Astrocyte of the cerebellum (primary cell): Measurements from ENCODE around the gene OBP2B.
"Not testable (repeated sequence)": the region's sequence is repeated elsewhere in the genome, so short reads cannot be mapped to it uniquely, and the experiment has no call there.

ENCODE experiments used
- DNase-seq: peaks from one replicate; pipeline ENCODE4 v3.0.0-alpha.2; 2011; ENCODE audit warnings: low read depth
- H3K4me3 ChIP-seq: 2 replicates; pipeline ENCODE4 v1.5.1; 2011; ENCODE audit warnings: mild to moderate bottlenecking, low read depth, low read length, moderate library complexity
- in situ Hi-C: cut with HindIII; loops from 2 replicates; pipeline ENCODE4 v1.10.0; 2017; ENCODE audit warnings: low sequenced_read_pairs
- TF ChIP-seq, protein P1 (sequence below): IDR thresholded peaks from 2 replicates; pipeline ENCODE4 v1.5.1; 2012; ENCODE audit warnings: low read length, low read depth, moderate library complexity, mild to moderate bottlenecking; ENCODE audit errors: missing control alignments

Gene OBP2B

GRCh38 chr9:133210609-133211008 is 1.6 kb upstream of the OBP2B start:
- TF ChIP-seq, protein P1, sequence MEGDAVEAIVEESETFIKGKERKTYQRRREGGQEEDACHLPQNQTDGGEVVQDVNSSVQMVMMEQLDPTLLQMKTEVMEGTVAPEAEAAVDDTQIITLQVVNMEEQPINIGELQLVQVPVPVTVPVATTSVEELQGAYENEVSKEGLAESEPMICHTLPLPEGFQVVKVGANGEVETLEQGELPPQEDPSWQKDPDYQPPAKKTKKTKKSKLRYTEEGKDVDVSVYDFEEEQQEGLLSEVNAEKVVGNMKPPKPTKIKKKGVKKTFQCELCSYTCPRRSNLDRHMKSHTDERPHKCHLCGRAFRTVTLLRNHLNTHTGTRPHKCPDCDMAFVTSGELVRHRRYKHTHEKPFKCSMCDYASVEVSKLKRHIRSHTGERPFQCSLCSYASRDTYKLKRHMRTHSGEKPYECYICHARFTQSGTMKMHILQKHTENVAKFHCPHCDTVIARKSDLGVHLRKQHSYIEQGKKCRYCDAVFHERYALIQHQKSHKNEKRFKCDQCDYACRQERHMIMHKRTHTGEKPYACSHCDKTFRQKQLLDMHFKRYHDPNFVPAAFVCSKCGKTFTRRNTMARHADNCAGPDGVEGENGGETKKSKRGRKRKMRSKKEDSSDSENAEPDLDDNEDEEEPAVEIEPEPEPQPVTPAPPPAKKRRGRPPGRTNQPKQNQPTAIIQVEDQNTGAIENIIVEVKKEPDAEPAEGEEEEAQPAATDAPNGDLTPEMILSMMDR: no peak
- no peak overlapping the region for H3K4me3 ChIP-seq
- in situ Hi-C loops: no loop called here
- DNase-seq: no peak

DNA sequence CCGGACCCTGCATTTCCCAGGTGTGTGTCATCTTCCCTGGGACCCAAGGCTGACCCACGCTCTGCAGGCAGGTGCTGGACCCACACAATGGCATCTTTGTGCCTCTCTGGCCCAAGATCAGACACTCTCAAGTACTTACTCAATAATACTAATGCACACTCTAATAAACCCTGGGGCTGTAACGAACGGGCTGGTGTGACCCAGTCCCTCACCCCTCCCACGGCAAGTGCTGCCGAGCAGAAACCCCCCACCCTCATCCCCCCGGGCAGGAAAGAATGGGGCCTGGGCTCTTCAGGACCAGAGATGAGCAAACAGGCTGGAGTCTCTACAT is 1.1 kb upstream of the OBP2B start:
- in situ Hi-C loops: no loop called here
- no peak for DNase-seq
- H3K4me3 ChIP-seq: no peak overlapping the region
- TF ChIP-seq, protein P1: no peak

GRCh38 chr9:133209327-133210201 is 514 bp upstream of the OBP2B start:
- DNase-seq, H3K4me3 ChIP-seq, in situ Hi-C loops: not testable (repeated sequence)

DNA sequence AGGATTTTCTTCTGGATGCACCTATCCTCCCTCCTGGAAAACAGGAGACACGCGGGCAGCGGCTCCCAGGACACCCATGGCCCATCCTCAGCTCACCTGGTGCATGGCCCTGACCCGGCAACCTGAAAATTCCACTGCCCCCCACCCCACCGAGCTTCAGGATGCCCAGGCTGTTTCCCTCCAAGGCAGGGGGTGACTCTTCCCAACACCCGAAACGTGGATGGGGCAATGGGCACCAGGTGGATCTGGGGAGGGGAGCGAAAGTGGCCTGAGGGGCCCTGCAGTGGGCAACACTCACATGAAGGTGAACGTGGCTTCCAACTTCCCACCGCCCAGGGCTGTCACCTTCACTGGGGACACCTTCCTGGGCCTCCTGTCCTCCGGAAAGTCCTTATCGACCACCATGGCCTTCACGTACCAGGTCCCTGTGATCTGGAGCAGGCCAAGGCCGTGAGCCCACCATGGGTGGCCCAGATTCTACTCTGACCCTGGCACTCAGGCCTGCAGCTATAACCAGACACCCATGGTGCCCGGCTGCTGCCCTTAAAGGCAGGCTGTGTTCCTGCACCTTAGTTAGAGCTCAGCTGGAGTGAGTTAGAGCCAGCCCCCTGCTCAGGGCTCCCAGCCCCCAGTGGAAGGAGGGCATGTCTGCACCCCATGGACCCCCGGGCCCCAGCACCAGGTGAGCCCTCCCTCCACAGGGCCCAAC is 725 bp downstream of the OBP2B start:
- H3K4me3 ChIP-seq, in situ Hi-C loops, DNase-seq: not testable (repeated sequence)

- TF ChIP-seq, protein P1: no peak
- no peak for DNase-seq
- H3K4me3 ChIP-seq: no peak overlapping the region
- in situ Hi-C loops: no loop called here
Observed at GRCh38 chr9:133207540-133208170, 1.4 kb downstream of the OBP2B start.

DNA sequence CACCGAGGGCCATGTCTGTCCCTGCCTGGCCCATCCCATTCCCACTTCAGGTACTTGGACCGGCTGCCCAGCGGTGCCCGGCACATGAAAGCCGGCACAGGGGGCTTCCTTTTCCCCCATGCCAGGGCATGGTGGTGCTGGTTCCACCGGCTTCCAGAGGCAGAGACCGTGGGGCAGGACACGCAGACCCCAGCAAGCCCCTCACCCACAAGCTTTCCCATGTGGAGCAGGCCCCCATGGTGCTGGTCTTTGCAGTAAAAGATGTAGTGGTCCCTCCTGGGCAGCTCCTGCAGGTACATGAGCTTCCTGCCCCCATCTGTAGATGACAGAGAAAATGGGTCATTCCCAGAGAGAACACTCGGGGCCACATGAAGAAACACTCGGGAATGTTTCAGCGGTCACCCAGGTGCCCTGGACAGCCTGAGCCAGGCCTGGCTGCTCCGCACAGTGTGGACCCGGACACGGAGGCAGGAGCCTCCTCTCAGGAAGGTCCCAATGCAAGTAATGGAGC is 2.0 kb downstream of the OBP2B start:
- in situ Hi-C loops: no loop called here
- H3K4me3 ChIP-seq: no peak overlapping the region
- TF ChIP-seq, protein P1: no peak
- no peak for DNase-seq

DNA sequence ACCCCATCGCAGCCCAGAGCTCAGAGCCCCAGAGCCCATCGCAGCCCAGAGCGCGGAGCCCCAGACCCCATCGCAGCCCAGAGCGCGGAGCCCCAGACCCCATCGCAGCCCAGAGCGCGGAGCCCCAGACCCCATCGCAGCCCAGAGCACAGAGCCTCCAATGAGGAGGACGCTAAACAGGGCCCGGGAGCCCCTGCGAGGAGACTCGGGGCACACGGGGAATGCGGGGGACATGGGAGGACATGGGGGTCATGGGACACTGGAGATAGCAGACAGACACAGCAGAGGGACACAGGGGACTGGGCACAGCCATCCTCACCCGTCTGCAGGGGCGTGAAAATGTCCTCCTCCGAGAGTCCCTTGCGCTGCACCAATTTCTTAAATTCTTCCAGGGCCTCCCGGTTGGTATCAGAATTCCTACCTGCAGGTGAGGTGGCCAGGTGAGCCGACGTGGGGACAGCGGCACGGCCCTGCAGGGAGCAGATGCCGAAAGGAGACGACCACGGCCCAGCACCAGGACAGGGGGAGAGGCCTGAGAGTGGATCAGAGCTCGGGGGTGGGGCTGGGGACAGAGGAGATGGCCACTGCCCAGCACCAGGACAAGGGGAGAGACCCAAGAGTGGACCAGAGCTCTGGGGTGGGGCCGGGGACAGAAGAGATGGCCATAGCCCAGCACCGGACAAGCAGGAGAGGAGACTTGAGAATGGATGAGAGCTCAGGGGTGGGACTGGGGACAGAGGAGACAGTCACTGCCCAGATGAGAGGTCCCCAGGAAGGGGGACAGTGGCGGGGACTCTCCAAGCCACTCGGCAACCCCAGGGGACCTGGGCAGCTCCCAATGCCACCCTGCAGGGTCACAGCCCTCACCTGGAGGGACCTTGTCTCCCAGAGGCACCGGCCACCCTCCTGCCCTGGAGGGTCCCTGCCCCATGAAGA is 2.8 kb downstream of the OBP2B start:
- no peak for DNase-seq
- in situ Hi-C loops: no loop called here
- no peak overlapping the region for H3K4me3 ChIP-seq
- TF ChIP-seq, protein P1: no peak

- in situ Hi-C loops, H3K4me3 ChIP-seq, DNase-seq: not testable (repeated sequence)
Observed at GRCh38 chr9:133205481-133205887, 3.6 kb downstream of the OBP2B start.
